GM12891 (cell line): ENCODE data around the gene ZNF302.

Experiments used
- DNase-seq: peaks from one replicate; pipeline ENCODE4 v3.0.0; 2011; ENCODE audit warnings: low spot score; ENCODE audit not compliant: insufficient read length
- FAIRE-seq: peaks from 2 replicates; lab custom pipeline; 2011; peaks lifted over from hg19 to GRCh38; lab: Jason Lieb, UNC
- PAX5 ChIP-seq: IDR thresholded peaks from 2 replicates; pipeline ENCODE4 v1.6.1; 2011; ENCODE audit warnings: low read length, moderate library complexity, mild to moderate bottlenecking; ENCODE audit not compliant: insufficient read depth, severe bottlenecking
- POLR2A ChIP-seq: IDR thresholded peaks from 2 replicates; pipeline ENCODE4 v1.6.1; 2011; ENCODE audit warnings: low read depth, low read length, control low read depth
- POLR2AphosphoS5 ChIP-seq: IDR thresholded peaks from 2 replicates; pipeline ENCODE4 v1.6.1; 2011; ENCODE audit warnings: low read depth, low read length, control low read depth
- POU2F2 ChIP-seq: IDR thresholded peaks from 2 replicates; pipeline ENCODE4 v1.6.1; 2011; ENCODE audit warnings: low read depth, mild to moderate bottlenecking, control low read depth, low read length, moderate library complexity
- SPI1 ChIP-seq: IDR thresholded peaks from 2 replicates; pipeline ENCODE4 v1.6.1; 2011; ENCODE audit warnings: low read depth, low read length, control low read depth
- TAF1 ChIP-seq: IDR thresholded peaks from 2 replicates; pipeline ENCODE4 v1.6.1; 2011; ENCODE audit warnings: low read depth, low read length, control low read depth

ZNF302 gene

DNA sequence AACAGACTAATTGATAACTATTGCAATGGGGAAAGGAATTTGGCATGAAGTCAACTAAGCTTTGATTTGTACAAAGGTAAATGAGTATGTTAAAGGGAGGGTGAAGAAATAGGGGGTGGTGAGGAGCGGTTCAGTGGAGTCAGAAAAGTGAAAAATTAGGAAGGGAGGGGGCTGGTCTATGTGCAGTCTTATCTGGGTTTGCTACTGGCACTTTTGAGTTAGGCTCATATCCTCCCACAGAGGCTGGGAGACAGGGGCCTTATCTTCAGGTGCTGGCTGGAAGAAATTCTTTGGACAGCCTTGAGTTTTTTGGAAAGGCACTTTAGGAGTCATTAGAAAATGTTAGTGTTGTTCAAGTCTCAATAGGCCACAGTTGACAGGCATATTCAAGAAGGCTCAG, 11.1 kb downstream of the ZNF302 start:
- TF ChIP-seq POU2F2 = no peak
- no peak for TF ChIP-seq PAX5
- no peak for TF ChIP-seq TAF1
- no peak for TF ChIP-seq SPI1
- no peak for TF ChIP-seq POLR2A
- TF ChIP-seq POLR2AphosphoS5 = no peak
- FAIRE-seq (no peak), DNase-seq (no peak)

DNA sequence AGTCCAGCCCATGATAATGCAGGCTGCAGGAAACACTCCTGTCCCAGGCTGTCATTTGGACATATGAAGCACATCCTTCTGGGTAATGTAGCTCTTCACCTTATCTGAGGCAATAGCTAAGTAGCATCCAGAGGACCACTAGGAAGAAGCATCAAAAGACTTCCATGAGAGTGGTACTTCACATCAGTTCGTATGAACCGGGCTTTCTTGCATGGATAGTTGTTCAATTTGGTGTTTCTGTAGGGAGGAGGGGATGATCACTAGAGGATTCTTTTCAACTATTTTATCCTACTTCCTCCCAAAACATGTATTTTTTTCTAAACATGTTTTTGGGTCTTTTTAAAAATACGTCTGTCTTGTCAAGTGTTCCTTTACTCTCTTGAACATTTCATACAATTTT, 12.9 kb downstream of the ZNF302 start:
- no peak for FAIRE-seq
- DNase-seq = no peak
- TF ChIP-seq POLR2AphosphoS5 (no peak), PAX5 (no peak), TAF1 (no peak), POLR2A (no peak), POU2F2 (no peak), SPI1 (no peak)

DNA sequence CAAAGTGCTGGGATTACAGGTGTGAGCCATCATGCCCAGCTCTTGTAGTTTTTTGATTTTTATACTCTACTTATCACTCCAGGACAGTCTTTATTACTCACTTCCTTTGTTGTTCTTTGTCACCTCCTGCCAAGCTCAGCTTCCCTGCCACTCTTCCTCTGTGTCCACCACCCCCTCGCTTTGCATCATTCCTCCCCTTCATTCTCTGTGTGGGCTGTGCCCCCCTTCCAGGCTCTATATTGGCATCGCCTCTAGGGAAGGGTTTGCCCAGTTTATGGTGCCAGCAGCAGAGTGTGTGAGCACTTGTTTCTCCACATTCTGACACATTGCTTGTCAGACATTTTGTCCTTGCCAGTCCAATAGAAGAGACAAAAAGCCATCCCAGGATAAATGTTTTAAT, 15.1 kb downstream of the ZNF302 start:
- TF ChIP-seq POU2F2 (no peak), TAF1 (no peak), PAX5 (no peak), SPI1 (no peak), POLR2A (no peak), POLR2AphosphoS5 (no peak)
- FAIRE-seq = no peak

DNA sequence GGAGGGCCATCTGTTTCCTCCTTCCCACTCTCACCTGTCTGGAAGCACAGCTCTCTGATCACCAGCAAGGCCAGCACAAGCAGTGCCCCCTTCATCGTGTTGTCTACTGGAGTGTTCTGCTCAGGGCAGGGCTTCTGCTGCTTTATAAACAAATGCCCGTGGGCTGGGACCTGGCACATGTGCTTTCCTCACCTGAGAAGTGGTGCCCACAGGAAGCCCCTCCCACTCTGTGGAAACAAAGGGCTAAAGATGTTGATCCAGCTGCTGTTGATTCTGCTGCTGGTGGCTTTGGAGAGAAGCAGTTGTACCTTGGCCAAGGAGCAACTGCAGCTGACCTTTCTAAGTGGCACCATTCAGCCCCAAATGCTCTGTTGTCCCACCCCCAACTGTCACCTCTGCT, 30.2 kb downstream of the ZNF302 start:
- FAIRE-seq = no peak
- no peak for DNase-seq
- TF ChIP-seq PAX5 = no peak
- TF ChIP-seq POLR2A = no peak
- TF ChIP-seq POLR2AphosphoS5 = no peak
- no peak for TF ChIP-seq POU2F2
- TF ChIP-seq TAF1 = no peak
- no peak for TF ChIP-seq SPI1

More for the DNA sequence above, 15.1 kb downstream of the ZNF302 start:
- no peak for DNase-seq

DNA sequence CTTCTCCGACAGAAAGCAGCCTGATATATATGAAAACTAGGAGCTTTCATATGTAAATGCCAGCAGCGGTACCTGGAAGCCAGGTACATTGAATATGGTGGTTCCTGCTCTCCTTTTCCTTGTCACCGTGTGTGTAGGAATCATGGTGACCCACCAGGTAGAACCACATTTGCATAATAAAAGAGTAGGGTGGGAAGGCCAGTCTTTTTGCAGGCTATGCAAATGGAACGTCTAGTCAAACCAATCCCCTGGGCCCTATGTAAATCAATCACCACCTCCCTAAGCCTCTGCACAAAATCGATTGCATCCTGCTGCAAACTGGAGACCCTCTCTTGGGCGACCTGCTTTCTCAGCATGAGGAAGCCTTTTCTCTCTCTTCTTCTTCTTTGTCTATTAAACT, 34.4 kb downstream of the ZNF302 start:
- TF ChIP-seq POLR2A (no peak), POLR2AphosphoS5 (no peak), TAF1 (no peak), PAX5 (no peak), SPI1 (no peak), POU2F2 (no peak)
- no peak for FAIRE-seq
- no peak for DNase-seq

DNA sequence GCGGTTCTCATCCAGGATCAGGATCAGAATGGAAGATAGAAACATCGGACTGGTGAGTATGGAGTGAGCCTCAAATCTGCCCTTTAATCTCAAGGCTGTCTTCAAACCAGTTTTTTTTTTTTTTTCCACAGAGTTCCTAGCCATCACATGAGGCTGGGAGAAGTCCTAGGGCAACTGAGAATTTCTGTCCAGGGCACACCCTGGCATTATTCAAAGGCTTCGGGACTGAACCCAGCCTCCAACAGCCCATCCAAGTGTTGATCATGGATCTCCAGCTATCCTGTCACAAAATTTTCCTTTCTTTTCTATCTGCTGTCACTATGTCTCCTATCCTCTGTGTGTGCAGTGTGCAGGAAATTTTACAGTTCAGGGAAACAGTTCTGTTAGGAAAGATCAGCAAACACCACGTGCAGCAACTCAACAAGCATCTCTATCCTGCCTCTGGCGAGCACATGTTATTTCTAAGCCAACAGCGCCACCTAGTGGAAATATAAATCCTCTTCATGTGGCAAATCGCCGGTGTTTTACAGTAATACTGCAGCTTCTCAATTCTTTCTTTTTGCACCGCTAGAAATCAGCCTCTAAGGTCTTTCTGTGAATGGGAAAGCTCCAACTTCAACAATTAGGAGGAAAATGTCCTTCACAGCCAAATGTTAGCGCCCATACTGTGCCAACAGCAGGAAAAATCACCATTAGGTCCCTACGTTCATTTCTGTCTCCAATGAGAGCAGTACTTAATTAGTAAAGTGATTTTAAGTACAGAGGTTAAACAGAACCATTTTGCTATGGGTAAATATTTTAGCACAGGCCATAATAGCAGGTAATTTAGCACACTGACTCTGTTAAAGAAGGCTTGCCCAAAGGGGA, 35.1 kb downstream of the ZNF302 start:
- no peak for TF ChIP-seq POLR2A
- no peak for TF ChIP-seq TAF1
- no peak for TF ChIP-seq POU2F2
- TF ChIP-seq SPI1 = no peak
- TF ChIP-seq PAX5 = no peak
- TF ChIP-seq POLR2AphosphoS5 = no peak
- DNase-seq = no peak
- peak; percentile 90 for FAIRE-seq

DNA sequence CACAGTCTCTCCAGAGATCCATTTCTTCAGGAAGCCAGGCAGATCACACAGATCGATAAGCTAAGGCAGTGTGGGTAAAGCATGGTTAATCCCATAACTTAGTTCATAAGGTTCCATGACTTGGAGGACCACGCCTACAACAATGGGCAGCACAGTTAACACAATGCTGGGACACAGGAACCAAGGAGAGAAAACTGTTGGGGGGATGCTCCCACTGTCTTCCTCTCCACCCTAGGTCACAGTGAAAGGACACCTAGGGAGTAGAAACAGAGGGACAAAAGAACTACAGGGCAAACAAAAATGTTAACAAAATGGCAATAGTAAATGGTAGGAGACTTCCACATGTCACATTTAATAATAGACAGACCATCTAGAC, 35.8 kb downstream of the ZNF302 start:
- DNase-seq = no peak
- TF ChIP-seq POU2F2 = no peak
- TF ChIP-seq PAX5 = no peak
- no peak for TF ChIP-seq POLR2A
- TF ChIP-seq SPI1 = no peak
- TF ChIP-seq POLR2AphosphoS5 = no peak
- FAIRE-seq = no peak

DNA sequence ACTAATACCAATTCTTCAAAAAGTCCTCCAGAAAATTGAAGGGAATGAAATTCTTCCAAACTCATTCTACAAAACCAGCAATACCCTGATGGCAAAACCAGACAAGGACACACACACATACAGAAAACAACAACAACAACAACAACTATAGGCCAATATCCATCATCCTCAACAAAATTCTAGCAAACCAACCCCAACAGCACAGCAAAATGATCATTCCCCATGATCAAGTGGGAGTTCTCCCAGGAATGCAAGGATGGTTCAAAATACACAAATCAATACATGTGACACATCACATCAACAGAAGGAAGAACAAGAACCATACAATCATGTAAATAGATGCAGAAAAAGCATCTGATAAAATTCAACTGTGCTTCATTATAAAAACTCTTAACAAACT, 37.9 kb downstream of the ZNF302 start:
- no peak for DNase-seq
- FAIRE-seq = no peak
- TF ChIP-seq PAX5 = no peak
- no peak for TF ChIP-seq TAF1
- no peak for TF ChIP-seq POLR2AphosphoS5
- TF ChIP-seq SPI1 = no peak
- TF ChIP-seq POU2F2 = no peak
- no peak for TF ChIP-seq POLR2A

DNA sequence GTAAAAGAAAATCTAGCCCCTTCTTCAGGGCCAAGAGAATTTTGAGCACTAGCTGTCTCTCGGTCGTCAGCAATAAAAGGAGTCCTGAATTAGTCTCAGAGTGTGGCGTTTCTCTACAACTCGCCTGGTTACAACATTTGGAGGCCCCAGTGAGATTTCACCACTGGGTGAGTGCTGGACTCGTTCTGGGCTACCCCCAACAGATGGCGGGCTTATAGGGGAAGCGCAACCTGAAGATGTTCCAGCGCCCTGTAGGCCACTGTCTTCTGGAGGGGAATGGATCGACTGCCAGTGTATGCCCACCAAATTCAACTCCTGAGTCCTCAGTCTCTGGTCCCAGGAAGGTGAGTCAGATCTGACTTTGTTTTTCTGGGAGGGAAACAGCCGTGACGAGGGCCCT, 44.9 kb downstream of the ZNF302 start:
- TF ChIP-seq POU2F2 (no peak), TAF1 (no peak), POLR2A (no peak), SPI1 (no peak), PAX5 (no peak), POLR2AphosphoS5 (no peak)
- no peak for FAIRE-seq
- no peak for DNase-seq

DNA sequence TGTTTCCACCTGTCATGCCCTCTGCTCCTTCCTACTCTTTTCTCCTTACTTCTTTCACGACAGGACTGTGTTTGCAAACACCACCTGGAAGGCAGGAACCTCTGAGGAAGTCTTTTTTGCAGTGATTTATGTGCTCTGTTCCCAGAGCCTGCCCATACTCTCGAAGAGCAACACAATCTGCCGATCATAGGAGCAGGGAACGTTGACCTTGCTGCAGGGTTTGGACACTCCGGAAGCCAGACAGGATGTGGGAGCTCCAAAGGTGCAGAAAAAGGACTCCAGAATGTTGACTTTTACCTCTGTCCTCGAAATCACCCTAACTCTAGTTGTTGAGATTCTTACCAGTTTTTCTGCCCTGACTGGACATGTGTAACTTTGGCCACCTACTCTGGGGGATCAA, 47.9 kb downstream of the ZNF302 start:
- TF ChIP-seq TAF1 (no peak), SPI1 (no peak), POU2F2 (no peak), PAX5 (no peak), POLR2A (no peak), POLR2AphosphoS5 (no peak)
- DNase-seq = no peak
- no peak for FAIRE-seq
